ENCODE data around the gene TANC1.

GRCh38 chr2:159137511-159138241, 169.2 kb downstream of the TANC1 start:
- TF ChIP-seq, protein P1, sequence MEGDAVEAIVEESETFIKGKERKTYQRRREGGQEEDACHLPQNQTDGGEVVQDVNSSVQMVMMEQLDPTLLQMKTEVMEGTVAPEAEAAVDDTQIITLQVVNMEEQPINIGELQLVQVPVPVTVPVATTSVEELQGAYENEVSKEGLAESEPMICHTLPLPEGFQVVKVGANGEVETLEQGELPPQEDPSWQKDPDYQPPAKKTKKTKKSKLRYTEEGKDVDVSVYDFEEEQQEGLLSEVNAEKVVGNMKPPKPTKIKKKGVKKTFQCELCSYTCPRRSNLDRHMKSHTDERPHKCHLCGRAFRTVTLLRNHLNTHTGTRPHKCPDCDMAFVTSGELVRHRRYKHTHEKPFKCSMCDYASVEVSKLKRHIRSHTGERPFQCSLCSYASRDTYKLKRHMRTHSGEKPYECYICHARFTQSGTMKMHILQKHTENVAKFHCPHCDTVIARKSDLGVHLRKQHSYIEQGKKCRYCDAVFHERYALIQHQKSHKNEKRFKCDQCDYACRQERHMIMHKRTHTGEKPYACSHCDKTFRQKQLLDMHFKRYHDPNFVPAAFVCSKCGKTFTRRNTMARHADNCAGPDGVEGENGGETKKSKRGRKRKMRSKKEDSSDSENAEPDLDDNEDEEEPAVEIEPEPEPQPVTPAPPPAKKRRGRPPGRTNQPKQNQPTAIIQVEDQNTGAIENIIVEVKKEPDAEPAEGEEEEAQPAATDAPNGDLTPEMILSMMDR (conservative IDR thresholded peaks at IDR 0.05; ENCODE audit: low read depth, low read length), result no peak
- TF ChIP-seq RAD21 (IDR thresholded peaks at IDR 0.05; ENCODE audit: low read length), result no peak
- TF ChIP-seq RFX5 (IDR thresholded peaks at IDR 0.05; ENCODE audit: low read depth, low read length), result no peak
- TF ChIP-seq CEBPB (IDR thresholded peaks at IDR 0.05; ENCODE audit: low read depth, low read length), result no peak
- no peak for TF ChIP-seq MAFK (IDR thresholded peaks at IDR 0.05; ENCODE audit: low read depth, low read length)

Data from IMR-90 (cell line).